Right lobe of liver (tissue), 4 donors: ENCODE measurements around the gene TBX2.

ENCODE experiments used
- POLR2A ChIP-seq: fragments of 450-650 bp; IDR thresholded peaks from one replicate; pipeline ENCODE4 v1.6.1; 2017; ENCODE audit warnings: antibody characterized with exemption, mild to moderate bottlenecking
- TF ChIP-seq, protein P1 (sequence below), 4 donors: fragments of 200-600 bp in 3 of 4; fragments of 450-650 bp in 1 of 4; IDR thresholded peaks; one replicate each; pipeline versions ENCODE4 v1.5.1 to v1.8.0; 2016 to 2022; ENCODE audit warnings: antibody characterized with exemption in 4 of 4, mild to moderate bottlenecking in 2 of 4
- donor health status: DM: no; HTN: no; CAD: no.
- donor health status: DM: no; HTN: no; CAD: no.
- donor health status: DM: no; HTN: yes; CAD: no.

DNA sequence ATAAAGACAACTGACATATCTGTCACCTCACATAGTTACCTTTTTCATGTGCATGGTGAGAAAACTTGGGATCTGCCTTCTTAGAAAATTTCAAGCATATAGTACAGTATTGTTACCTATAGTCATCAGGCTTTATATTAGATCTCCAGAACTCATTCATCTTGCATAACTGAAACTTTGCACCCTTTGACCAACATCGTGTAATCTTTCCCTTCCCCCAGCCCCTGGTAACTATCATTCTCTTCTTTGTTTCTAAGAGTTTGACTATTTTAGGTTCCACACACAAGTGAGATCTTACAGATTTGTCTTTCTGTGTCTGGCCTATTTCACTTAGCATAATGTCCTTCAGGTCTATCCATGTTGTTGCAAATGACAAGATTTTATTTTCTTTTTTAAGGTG is 29.6 kb downstream of the TBX2 start:
- TF ChIP-seq POLR2A: no peak
- TF ChIP-seq, protein P1, sequence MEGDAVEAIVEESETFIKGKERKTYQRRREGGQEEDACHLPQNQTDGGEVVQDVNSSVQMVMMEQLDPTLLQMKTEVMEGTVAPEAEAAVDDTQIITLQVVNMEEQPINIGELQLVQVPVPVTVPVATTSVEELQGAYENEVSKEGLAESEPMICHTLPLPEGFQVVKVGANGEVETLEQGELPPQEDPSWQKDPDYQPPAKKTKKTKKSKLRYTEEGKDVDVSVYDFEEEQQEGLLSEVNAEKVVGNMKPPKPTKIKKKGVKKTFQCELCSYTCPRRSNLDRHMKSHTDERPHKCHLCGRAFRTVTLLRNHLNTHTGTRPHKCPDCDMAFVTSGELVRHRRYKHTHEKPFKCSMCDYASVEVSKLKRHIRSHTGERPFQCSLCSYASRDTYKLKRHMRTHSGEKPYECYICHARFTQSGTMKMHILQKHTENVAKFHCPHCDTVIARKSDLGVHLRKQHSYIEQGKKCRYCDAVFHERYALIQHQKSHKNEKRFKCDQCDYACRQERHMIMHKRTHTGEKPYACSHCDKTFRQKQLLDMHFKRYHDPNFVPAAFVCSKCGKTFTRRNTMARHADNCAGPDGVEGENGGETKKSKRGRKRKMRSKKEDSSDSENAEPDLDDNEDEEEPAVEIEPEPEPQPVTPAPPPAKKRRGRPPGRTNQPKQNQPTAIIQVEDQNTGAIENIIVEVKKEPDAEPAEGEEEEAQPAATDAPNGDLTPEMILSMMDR (IDR thresholded peaks at IDR 0.05): no peak
